ENCODE results near the gene CPT1A.

CPT1A gene

DNA sequence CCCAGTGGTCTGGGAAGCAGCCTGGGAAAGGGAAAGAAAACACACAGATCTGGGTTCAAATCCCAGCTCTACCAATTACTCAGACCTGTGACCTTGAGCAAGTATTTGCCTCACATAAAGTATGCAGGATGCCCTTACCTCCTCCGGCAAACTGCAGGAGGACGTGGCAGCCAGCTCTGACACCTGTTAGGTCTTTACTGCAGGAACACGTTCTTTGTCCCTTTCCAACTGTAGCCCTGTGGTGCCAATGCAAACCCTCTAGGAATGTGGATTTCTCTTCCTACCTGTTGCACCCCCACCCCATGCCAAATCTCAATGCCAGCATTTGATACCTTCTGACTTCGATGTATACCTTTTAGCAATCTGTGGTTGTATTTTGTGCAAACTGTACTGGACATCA is 6.0 kb downstream of the CPT1A start:
- FAIRE-seq (no peak), DNase-seq (ENCODE audit: extremely low spot score, insufficient read length, low read depth) (no peak)

DNA sequence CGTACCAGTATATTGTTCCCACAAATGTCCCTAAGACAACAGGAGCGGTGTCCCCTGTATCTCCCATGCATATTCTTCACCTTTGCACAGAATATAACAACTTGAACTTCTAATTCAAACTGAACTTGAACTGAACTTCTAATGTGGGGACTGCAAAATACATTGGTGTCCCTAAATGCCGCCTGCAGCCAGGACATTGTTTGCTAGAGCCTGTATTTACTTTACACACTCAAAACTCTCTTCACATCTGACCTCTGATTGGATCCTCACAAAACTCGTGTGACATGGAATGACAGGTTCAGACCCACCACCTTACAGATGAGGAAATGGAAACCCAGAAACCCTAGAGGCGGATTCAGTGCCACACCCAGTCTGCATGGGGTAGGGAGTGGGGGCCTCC is 6.4 kb downstream of the CPT1A start:
- DNase-seq (ENCODE audit: extremely low spot score, insufficient read length, low read depth): no peak
- no peak for FAIRE-seq

GRCh38 chr11:68832476-68833181 is 9.1 kb downstream of the CPT1A start:
- DNase-seq (ENCODE audit: extremely low spot score, insufficient read length, low read depth): no peak
- FAIRE-seq: no peak

DNA sequence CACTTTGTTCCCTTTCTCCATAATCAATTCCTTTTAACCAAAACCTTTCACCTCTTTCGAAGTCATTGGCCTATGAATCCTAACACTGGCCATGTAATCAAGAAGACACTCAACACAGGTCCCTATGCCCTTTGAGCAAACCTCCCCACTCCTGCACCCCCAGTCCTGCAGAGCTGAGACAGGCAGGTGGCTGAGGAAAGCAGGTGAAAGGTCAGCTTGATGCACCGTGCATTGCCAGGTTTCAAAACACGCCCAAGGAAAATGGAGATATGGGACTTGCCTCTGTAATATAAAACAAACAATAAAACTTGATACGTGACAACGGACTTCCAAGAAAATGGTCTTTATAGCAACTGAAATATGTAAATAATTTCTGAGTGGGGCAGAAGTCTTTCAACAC is 10.6 kb downstream of the CPT1A start:
- DNase-seq (ENCODE audit: extremely low spot score, insufficient read length, low read depth) (no peak), FAIRE-seq (no peak)

DNA sequence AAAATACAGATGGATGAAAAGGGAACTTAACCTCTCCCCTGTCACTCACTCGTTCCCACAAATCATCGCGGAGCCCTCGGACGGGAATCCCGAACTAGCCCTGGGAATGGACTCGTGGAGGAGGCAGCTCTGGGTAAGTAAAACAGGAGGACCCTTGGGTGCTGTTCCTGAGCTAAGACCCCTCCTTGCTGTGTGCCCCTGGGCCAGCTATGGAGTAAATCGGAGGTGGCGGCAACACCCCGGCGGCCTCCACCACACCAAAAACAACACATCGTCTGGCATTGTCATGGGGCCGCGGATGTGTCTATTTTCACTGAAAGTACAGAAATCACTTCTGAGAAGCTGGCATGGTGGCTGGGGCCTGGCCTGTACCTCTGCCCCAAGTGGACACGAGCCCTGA is 12.1 kb downstream of the CPT1A start:
- no peak for FAIRE-seq
- DNase-seq (ENCODE audit: extremely low spot score, insufficient read length, low read depth): no peak

DNA sequence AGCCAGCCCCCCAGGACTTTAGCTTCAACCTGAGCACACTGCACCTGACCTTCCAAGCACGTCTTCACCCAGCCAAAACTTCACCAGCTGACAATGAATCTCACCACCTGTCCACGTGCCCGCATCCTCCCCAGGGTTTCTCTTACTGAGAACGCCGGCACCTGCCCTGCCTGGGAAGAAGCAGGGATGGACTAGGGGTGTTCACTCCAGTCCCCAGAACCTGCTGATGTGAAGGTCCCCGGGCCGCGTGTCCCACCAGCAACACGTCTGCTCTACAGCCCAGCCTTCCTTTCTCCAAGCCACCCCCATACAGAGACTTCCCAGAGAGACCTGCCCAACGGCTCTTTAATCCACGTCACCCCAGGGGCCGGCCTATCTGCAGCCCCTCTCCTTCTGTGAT is 12.8 kb downstream of the CPT1A start:
- no peak for DNase-seq (ENCODE audit: extremely low spot score, insufficient read length, low read depth)
- no peak for FAIRE-seq

DNA sequence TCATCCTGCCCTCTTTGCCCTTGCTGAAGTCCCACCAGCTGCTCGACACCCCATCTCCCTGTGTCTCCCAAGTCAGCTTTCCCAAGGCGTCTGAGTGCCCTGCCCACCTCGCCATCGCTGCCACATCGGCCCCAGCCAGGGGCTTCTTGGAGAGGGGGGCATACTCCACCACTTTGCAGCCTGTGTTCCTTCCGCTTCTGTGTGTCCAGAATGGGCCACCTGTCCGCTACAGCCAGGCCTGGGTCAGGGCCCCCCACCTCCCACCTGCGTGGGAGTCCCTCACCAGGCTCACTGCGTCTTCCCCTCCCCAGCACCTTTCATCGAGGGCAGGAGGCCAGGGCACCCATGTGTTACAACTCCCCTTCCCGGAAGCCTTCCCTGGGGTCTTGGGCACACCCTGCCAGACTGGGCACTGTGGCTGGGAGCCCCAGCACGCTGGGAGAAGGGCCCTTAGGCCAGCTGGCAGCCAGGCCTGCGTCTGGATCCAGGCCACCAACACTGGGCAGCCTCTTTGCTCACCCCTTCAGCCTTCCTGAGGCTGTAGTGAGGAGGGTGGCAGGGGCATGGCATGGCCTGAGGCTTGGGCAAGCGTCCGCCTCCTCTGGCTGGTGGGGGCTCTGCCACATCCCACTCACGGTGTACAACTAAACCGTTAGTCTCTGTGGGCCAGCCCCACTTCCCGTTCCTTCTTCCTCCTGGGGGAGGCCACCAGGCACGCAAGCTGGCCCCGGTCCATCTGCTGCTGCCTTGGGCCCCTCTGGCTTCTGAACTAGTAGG is 13.4 kb downstream of the CPT1A start:
- no peak for DNase-seq (ENCODE audit: extremely low spot score, insufficient read length, low read depth)
- no peak for FAIRE-seq

GRCh38 chr11:68827733-68828132 is 14.0 kb downstream of the CPT1A start:
- FAIRE-seq (no peak), DNase-seq (ENCODE audit: extremely low spot score, insufficient read length, low read depth) (no peak)

DNA sequence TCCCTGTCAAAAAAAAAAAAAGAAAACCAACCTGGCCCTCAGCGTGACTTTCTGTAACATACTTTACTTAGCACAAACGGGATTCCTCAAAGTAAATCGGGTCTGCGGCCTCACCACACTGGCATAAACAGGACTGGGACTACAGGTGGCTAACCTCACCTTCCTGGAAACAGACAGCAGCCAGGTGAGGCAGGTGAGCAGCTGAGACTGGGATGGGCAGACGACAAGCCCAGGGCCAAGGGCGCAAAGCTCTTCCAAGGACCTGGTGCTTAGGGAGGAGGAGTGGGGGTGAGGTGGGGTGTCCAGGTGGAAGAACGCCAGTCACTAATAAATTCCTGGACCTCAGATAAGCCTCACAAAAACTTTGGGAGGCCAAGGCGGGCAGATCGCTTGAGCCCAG is 15.0 kb downstream of the CPT1A start:
- FAIRE-seq (no peak), DNase-seq (ENCODE audit: extremely low spot score, insufficient read length, low read depth) (no peak)

GRCh38 chr11:68825571-68825970 is 16.1 kb downstream of the CPT1A start:
- DNase-seq (ENCODE audit: extremely low spot score, insufficient read length, low read depth) (no peak), FAIRE-seq (no peak)

DNA sequence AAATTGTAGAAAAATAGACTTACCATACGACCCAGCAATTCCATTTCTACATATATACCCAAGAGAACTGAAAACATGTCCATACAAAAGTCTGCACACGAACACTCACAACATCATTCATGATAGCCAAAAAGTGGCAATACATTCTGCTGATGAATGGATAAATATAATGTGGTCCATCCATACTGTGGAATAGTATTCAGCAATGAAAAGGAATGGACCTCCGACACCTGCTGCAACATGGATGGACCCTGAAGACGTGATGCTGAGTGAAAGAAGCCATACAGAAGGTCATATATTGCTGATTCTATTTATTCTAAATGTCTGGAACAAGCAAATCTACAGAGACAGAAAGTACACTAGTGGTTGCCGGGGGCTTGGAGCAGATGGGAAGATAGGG is 19.2 kb downstream of the CPT1A start:
- FAIRE-seq (no peak), DNase-seq (ENCODE audit: extremely low spot score, insufficient read length, low read depth) (no peak)

GRCh38 chr11:68821670-68822069 is 20.0 kb downstream of the CPT1A start:
- no peak for FAIRE-seq
- DNase-seq (ENCODE audit: extremely low spot score, insufficient read length, low read depth): no peak

GRCh38 chr11:68819362-68819761 is 22.4 kb downstream of the CPT1A start:
- no peak for DNase-seq (ENCODE audit: extremely low spot score, insufficient read length, low read depth)

DNA sequence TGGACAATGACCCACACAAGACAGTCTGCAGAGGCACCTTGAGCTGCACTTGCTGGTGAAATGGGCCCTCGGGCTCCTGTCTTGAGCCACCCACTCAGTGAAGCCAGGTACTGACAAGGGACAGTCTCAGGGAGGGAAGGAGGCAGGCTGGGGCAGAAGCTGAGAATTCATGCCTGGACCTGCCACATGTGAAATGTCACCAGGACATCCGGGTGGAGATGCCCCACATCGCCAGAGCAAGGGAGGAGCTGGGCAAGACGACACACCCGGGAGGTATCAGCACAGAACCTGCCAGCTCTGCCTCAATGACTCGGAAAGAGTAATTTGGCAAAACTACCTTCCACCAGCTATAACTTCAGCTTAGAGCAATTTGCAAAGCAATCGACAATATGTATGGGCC is 23.5 kb downstream of the CPT1A start:
- no peak for FAIRE-seq
- no peak for DNase-seq (ENCODE audit: extremely low spot score, insufficient read length, low read depth)

More at GRCh38 chr11:68819362-68819761, 22.4 kb downstream of the CPT1A start:
- no peak for FAIRE-seq

DNA sequence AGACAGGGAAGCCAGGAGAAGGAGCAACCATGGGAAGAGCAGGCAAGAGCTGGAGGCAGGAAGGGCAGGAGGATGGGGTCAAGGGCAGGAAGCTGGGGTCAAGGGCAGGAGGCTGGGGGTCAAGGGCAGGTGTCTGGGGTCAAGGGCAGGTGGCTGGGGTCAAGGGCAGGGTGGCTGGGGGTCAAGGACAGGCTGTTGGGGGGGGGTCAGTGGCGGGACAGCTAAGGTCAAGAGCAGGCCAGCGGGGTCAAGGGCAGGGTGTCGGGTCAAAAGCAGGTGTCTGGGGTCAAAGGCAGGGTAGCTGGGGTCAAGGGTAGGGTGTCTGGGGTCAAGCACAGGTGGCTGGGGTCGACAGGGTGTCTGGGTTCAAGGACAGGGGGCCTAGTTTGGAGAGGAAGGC is 24.2 kb downstream of the CPT1A start:
- no peak for FAIRE-seq
- DNase-seq (ENCODE audit: extremely low spot score, insufficient read length, low read depth): no peak

GRCh38 chr11:68816917-68817419 is 24.7 kb downstream of the CPT1A start:
- FAIRE-seq: no peak
- no peak for DNase-seq (ENCODE audit: extremely low spot score, insufficient read length, low read depth)

GRCh38 chr11:68816251-68816776 is 25.4 kb downstream of the CPT1A start:
- FAIRE-seq (no peak), DNase-seq (ENCODE audit: extremely low spot score, insufficient read length, low read depth) (no peak)

DNA sequence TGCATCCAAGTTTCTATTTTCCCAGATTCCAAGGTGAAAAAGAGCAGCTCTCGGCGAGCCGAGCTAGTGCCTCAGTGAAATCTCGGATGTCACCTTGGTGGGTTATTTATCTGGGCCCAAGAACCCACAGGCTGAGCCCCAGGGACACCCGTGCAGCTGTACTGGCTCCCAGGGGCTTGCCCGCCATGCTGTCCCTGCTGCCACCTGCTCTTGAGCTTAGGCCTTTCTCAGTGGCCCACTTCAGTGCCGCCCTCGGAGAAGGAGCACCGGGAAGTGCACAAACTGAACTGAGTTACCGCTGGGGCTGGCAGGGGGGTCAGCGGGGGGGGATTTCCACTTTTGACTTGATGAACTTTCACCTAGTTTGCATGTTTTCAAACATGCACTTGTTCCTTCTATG is 27.9 kb downstream of the CPT1A start:
- DNase-seq (ENCODE audit: extremely low spot score, insufficient read length, low read depth) (no peak), FAIRE-seq (no peak)

GRCh38 chr11:68812526-68812925 is 29.2 kb downstream of the CPT1A start:
- no peak for FAIRE-seq
- DNase-seq (ENCODE audit: extremely low spot score, insufficient read length, low read depth): no peak

DNA sequence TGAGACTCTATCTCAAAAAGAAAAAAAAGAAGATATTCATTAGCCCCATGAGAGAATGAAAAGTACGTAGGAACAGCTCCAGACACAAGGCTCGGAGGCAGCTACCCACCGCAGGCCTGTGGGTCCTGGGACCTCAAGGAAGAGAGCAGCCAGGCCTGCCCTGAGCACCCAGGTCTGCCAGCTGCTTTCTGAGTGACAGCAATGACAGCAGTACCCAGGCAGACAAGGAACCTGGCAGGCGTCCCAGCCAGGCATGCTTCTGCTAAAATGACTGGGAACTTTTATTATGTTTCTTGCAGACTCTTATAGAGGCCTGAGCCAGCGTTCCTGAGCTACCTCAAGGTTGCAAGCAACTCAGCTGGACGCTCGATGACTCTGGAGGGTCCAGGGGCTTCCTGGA is 31.6 kb downstream of the CPT1A start:
- no peak for DNase-seq (ENCODE audit: extremely low spot score, insufficient read length, low read depth)
- FAIRE-seq: no peak

DNA sequence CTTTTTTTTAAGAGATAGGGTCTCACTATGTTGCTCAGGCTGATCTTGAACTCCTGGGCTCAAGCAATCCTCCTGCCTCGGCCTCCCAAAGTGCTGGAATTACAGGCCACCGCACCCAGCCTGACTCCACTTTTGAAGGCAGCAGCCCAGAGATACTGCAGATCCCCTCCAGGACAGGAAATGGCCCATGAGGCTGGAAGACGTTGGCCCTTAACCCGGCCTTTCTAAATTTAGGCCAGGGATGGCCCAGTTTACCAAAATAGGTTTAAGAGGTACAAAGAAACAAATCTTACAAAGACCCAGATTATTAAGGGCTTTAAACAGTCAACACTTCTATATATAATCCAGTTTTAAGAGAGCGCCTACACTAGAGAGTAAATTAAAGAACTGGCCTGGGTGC is 32.2 kb downstream of the CPT1A start:
- FAIRE-seq (no peak), DNase-seq (ENCODE audit: extremely low spot score, insufficient read length, low read depth) (no peak)
